ENCODE data around the gene CACNA2D4. TPM values are rescaled to one million over a fixed set of nuclear protein-coding genes. Genes with fewer than 3 reads are reported as not detected.

The CACNA2D4 gene
- total RNA-seq, 4 donors from 2014 or later = 3.3 to 29.1 (median 11.5) TPM

- TF ChIP-seq, protein P1, sequence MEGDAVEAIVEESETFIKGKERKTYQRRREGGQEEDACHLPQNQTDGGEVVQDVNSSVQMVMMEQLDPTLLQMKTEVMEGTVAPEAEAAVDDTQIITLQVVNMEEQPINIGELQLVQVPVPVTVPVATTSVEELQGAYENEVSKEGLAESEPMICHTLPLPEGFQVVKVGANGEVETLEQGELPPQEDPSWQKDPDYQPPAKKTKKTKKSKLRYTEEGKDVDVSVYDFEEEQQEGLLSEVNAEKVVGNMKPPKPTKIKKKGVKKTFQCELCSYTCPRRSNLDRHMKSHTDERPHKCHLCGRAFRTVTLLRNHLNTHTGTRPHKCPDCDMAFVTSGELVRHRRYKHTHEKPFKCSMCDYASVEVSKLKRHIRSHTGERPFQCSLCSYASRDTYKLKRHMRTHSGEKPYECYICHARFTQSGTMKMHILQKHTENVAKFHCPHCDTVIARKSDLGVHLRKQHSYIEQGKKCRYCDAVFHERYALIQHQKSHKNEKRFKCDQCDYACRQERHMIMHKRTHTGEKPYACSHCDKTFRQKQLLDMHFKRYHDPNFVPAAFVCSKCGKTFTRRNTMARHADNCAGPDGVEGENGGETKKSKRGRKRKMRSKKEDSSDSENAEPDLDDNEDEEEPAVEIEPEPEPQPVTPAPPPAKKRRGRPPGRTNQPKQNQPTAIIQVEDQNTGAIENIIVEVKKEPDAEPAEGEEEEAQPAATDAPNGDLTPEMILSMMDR (IDR thresholded peaks at IDR 0.05; ENCODE audit: low read depth) = no peak
Measured at GRCh38 chr12:1832801-1833595, 85.5 kb downstream of the CACNA2D4 start.

DNA sequence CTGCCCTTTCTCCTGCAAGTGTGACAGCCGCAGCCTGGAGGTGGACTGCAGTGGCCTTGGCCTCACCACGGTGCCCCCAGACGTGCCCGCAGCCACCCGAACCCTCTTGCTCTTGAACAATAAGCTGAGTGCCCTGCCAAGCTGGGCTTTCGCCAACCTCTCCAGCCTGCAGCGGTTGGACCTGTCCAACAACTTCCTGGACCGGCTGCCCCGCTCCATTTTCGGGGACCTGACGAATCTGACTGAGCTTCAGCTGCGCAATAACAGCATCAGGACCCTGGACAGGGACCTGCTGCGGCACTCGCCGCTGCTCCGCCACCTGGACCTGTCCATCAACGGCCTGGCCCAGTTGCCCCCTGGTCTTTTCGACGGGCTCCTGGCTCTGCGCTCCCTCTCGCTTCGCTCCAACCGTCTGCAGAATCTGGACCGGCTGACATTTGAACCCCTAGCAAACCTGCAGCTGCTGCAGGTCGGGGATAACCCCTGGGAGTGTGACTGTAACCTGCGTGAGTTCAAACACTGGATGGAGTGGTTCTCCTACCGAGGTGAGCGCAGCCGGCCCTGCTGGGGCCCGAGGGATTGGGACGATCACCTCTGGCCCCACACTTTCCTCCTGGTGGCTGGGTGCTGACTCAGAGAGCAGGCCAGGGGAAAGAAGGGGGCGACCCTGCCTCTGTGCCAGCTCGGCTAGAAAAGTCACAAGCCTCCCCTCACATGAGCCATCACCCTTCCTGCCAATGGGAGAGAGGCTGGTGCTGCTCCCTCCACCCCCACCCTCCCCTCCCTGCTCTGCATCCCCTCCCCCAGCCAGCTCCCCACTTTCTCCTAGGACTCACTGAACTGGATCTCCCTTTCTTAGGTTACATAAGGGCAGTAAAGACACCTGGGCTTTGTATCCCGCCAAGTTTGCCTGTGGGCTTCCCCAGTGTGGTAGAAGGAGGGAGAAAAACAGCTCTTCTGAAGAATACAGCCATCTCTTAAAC, 87.2 kb downstream of the CACNA2D4 start:
- TF ChIP-seq, protein P1 (IDR thresholded peaks at IDR 0.05; ENCODE audit: low read depth) = no peak

DNA sequence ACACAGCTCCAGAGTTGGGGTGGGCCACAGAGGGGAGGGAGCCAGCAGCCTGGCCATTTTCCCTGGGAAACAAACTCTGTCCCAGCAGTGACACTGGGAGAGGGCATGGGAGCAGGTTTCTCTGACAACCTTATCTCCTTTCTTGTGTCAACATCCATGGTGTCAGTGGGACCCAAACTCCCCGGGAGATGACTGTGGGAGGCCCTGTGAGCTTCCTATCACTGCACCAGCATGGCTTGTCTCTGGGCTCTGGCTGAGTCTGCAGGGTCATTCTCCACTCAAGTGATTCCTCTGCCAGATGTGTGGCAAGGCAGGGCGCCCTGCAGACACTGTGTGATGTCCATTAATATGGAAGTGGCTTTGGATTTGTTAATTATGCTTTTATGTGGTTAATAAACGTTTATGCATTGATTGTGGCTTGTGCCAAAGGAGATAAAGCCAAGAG, 88.0 kb downstream of the CACNA2D4 start:
- TF ChIP-seq, protein P1 (IDR thresholded peaks at IDR 0.05; ENCODE audit: low read depth) = no peak

DNA sequence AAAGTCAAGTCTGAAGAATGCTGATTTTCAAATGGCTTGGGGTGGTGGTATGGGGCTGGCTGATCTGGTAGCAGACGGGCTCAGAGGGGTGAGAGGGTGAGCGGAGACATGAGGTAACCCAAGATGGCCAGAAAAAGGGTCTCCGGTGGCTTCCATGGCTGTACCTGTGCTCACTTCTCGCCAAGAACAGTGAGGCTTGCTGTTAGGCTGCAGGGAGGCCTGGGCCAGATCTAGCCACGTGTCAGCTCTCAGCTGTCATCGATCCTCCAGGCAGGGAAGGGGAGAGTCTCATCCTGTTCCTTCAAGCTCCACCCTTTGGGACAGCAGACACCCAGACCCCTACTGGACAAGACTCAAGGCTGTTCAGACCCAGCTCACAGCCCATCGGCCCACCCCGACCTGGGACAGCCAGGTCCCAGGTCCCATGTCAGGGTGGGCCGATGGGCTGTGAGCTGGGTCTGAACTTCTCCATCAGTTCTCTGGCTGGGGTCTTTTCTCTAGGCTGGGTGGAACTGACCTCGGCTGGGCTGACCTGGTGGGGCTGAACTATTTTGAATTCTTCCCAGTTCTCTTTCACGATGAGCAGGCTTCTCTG, 89.0 kb downstream of the CACNA2D4 start:
- TF ChIP-seq, protein P1 (IDR thresholded peaks at IDR 0.05; ENCODE audit: low read depth) = no peak

DNA sequence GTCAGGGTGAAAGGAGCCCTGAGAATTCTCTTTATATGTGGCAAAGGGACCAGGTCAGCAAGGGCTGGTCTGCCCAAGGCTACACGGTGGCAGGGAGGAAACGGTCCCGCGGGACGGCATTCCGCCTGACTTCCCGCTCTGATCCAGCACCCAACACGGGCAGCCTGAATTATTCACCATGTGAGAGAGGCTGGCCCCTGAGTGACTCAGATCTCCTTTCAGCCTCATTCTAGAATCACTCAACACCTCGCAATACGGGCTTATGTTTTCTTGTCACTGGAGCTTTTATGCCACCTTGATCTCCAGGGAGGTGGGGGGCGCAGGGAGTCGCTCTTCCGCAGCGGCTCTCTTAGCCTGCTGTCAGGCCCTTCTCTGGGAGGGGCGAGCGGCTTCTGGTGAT, 89.6 kb downstream of the CACNA2D4 start:
- TF ChIP-seq, protein P1 (IDR thresholded peaks at IDR 0.05; ENCODE audit: low read depth) = no peak

DNA sequence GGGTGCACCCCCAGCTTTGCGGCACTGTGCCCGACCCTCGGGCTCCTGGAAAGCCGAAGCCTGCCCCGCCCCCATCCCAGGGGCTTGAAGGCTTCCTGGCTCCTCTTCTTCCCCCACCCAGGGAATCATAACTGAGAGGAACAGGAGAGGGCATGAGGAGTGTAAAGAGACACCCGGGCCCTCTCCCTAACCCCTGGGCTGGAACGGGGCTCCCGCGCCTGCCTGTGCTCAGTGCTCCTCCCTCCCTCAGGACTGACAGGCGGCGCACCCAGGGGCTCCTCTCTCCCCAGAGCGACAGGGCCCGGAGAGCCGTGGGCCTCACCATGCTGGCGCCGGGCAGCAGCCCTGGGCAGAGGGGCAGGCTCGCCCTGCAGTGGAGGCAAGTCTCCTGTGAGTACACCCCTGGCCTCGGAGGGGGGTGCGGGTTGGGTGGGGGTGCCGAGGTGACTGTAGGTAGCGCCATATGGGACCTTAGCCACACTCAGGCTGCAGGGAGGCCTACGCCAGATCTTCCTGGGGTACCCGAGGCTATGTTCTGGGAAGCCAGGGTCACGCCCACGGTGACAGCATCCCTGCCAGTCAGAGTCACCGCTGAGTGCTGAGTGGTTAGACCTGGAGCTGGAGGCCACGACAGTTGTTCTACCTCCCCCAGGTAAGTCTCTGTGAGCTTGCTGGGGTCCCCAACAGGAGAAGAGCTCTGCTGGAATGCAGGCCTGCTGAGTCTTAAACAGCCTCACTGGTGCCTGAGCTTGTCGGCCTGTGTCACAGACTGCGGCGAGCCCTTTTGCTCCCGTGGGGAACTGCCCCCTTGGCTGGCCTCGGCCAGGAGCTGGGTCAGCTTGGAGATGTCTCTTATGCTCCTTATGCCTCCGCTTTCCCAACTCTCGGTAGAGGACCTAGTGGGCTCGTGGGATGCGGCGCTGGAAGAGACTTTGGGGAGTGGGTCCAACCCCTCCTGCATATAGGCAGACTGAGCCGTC, 90.3 kb downstream of the CACNA2D4 start:
- TF ChIP-seq, protein P1 (IDR thresholded peaks at IDR 0.05; ENCODE audit: low read depth) = no peak
